ENCODE data around the gene PPM1A.

PPM1A gene

DNA sequence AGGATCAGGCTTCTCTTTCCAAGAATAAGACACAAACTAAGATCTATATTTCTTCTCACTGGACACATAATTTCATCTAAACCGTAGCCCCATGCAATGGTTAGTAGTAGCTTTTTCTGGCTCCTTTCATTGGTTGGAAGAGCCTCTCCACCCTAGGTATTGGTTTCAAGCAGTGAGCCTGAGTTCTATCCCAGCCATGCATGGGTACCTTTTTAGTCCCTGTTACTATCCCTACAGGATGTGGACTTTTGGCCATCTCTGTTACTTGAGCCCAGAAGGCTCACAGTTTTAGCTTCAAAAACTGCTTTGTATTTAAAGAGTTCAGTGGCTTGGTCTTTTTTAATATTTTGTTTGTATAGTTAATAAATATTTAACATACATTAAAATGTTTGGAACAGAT is 16.1 kb downstream of the PPM1A start:
- in situ Hi-C loops (cut with HindIII; ENCODE audit: low sequenced_read_pairs): no loop called here

DNA sequence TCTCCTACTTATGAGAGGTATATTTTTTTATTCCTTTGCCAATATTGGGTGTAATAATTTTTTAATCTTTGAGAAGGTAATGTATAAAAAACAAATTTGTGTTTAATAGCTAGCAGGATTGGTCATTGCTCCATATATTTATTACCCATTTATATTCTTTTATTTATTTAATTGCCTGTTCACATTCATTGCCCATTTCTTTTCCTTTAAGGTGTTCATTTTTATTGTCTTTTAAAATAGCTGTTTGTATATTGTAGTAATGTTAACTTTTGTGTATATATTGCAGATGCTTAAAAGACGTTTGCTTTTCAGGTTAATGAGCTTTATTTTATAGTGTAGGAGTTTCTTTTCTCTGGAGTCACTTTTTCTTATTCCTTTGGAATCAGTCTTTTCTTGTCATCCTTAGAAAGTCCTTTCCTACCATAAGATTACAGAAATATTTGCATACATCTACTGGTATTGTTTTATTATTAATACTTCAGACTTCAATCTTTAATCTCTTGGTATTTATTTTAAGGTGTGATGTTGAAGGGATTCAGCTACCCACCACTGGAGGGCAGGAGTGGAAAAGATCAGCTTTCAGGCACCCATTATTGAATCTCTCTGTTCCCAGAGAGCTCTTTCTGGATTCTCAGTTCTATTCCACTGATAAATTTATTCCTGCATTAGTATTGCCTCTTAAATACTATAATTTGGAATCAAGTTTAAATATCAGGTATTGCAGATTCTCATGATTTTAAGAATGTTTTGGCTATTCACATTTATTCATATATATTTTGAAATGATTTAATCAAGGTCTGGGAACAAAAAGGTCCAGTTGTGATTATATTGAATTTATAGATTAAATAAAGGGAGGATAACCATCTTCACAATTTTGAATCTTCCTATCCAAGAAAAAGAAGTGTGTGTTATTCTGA is 17.3 kb downstream of the PPM1A start:
- in situ Hi-C loops (cut with HindIII; ENCODE audit: low sequenced_read_pairs): no loop called here

GRCh38 chr14:60272177-60272576 is 23.2 kb downstream of the PPM1A start:
- in situ Hi-C loops (cut with HindIII; ENCODE audit: low sequenced_read_pairs): no loop called here

- in situ Hi-C loops (cut with HindIII; ENCODE audit: low sequenced_read_pairs): no loop called here
Observed at GRCh38 chr14:60273956-60274355, 24.9 kb downstream of the PPM1A start.

- in situ Hi-C loops (cut with HindIII; ENCODE audit: low sequenced_read_pairs): no loop called here
Observed at GRCh38 chr14:60274448-60274847, 25.4 kb downstream of the PPM1A start.

DNA sequence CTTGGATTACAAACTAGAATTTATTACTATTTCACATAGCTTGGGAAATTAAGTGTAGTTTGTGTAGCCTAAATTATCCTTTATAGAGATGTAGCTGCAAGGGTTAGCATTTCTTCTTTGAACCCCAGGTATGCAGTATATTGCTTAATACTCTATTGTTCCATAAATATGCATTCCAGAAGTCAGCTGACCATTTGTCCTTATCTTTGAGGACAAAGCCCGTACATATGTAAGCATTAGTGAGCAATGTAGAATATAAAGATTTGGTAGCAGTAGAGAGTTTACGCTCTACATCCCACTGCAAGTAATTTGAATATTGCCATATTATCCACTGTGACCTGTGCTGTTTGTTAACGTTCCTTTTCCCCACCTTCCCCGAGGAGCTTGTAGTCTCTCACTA is 26.9 kb downstream of the PPM1A start:
- in situ Hi-C loops (cut with HindIII; ENCODE audit: low sequenced_read_pairs): no loop called here

- in situ Hi-C loops (cut with HindIII; ENCODE audit: low sequenced_read_pairs): no loop called here
Observed at GRCh38 chr14:60276347-60276746, 27.3 kb downstream of the PPM1A start.

DNA sequence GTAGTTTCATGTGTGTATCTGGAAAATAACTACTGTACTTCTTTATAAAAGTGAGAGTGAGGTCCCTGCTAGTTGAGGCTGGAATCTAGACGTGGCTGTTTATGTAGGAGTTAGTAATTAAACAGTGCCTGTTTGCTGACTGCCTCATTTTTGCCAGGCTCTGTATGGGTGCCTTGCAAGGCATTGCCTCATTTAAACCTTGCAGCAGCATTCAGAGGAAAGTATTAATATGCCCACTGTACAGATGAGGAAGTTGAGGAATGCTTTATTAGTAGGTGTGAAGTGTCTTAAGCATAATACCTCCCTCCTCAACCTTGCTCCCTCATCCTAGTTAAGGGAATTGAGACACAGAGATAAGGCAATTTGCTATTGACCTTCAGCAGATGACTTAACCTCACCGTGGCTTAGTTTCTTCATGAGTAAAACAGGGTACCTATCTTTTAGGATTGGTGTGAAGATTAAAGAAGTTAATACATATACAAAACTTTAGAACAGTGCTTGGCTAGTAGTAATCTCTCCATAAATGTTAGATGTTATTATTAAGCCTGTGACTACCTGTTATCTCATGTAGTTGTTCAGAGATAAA is 28.7 kb downstream of the PPM1A start:
- in situ Hi-C loops (cut with HindIII; ENCODE audit: low sequenced_read_pairs): no loop called here

- in situ Hi-C loops (cut with HindIII; ENCODE audit: low sequenced_read_pairs): no loop called here
Observed at GRCh38 chr14:60278350-60278749, 29.3 kb downstream of the PPM1A start.

DNA sequence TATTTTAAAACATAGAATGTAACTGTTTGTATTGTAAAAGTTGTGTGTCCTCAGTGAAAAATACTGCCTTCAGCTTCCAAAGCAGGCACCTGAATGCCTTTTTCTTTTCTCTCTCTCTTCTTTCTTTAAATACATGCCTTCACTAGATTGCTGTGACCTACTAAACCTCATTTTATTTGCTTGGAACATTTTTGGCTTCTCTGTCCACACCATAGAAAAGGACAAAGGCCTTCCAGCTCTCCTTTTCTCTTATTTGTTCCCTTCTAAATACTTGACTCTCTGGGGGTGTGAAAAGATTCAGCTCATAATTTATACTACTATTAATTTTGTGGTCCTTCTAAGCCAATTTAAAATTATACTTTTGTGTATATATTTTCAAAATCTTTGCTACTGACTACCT is 38.4 kb downstream of the PPM1A start:
- in situ Hi-C loops (cut with HindIII; ENCODE audit: low sequenced_read_pairs): no loop called here

DNA sequence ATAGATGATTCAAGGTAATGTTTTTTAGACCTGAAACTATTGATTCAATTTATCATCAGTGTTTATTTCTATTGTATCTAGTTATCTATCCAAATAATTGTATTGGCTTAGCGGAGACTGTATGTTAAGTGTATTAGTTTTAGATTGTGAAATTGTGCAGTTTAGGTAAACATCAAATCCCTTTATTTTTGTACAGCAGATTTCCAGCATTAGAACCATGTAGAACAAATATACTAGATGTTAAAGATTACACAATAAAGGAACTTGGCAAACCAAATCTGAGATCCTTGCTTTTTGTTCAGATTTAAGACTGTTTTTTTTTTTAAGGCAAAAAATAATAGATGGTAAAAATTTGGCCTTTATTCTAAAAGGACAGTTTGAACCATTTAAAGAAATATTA is 39.3 kb downstream of the PPM1A start:
- in situ Hi-C loops (cut with HindIII; ENCODE audit: low sequenced_read_pairs): no loop called here

DNA sequence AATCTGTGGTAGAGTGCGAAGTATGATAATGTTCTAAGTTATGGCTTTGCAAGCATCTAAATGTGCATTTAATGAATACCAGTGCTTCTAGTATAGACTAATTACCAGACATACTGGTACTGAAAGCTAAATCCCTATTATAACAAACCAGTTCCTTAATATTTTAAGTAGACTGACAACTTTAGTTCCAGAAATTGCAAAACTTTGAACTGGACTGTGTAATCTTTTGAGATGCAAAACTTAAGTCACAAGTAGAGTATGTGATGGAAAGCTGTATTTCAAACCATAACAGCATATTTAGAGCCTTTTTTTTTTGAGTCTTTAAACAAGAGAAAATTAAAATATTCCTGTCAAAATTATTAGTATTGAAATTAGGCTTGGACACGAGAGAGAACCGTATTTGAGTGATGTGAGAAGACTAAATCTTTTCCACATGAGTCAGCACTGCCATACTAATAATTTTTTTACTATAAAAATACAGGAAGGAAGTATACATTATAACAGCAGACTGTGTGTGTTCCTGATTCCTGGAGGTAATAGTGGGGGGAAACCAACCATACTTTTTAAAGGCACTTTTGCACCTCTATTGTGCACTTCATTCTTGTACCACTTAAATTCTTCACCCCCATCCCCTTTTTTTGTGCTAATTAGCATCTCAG is 45.5 kb downstream of the PPM1A start:
- in situ Hi-C loops (cut with HindIII; ENCODE audit: low sequenced_read_pairs): no loop called here

GRCh38 chr14:60300019-60300418 is 51.0 kb downstream of the PPM1A start:
- in situ Hi-C loops (cut with HindIII; ENCODE audit: low sequenced_read_pairs): no loop called here

- in situ Hi-C loops (cut with HindIII; ENCODE audit: low sequenced_read_pairs): no loop called here
Observed at GRCh38 chr14:60301685-60302084, 52.7 kb downstream of the PPM1A start.

- in situ Hi-C loops (cut with HindIII; ENCODE audit: low sequenced_read_pairs): no loop called here
Observed at GRCh38 chr14:60302663-60303062, 53.6 kb downstream of the PPM1A start.

GRCh38 chr14:60303745-60304144 is 54.7 kb downstream of the PPM1A start:
- in situ Hi-C loops (cut with HindIII; ENCODE audit: low sequenced_read_pairs): no loop called here

GRCh38 chr14:60304509-60304908 is 55.5 kb downstream of the PPM1A start:
- in situ Hi-C loops (cut with HindIII; ENCODE audit: low sequenced_read_pairs): no loop called here

GRCh38 chr14:60309867-60310552 is 61.0 kb downstream of the PPM1A start:
- in situ Hi-C loops (cut with HindIII; ENCODE audit: low sequenced_read_pairs): no loop called here

DNA sequence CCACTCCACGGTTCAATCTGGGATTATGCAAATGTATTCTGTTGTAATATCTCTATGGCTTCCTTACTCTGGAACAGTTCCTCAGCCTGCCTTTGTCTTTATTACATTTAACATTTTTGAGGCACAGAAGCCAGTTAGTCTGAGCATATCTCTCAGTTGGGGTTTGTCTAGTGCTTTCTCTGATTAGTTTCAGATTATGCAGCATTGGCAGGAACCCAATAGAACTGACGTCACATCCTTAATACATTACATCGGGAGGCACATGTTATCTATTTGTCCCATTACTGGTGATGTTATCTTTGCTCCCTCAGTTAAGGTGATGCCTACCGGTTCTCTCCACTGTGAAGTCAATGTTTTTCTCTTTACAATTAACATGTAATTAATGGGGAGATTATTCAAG is 62.4 kb downstream of the PPM1A start:
- in situ Hi-C loops (cut with HindIII; ENCODE audit: low sequenced_read_pairs): no loop called here

GRCh38 chr14:60313093-60313492 is 64.1 kb downstream of the PPM1A start:
- in situ Hi-C loops (cut with HindIII; ENCODE audit: low sequenced_read_pairs): no loop called here

GRCh38 chr14:60315196-60315990 is 66.4 kb downstream of the PPM1A start:
- in situ Hi-C loops (cut with HindIII; ENCODE audit: low sequenced_read_pairs): no loop called here
